Right lung (tissue), 5 donors: Measurements from ENCODE around the gene EP400. TPM values are rescaled to one million over a fixed set of nuclear protein-coding genes. Genes with fewer than 3 reads are reported as not detected.
"Not testable (repeated sequence)": the region's sequence is repeated elsewhere in the genome, so short reads cannot be mapped to it uniquely, and the experiment has no call there.

Source experiments
- DNase-seq, 2 donors: peaks; one replicate each; pipeline ENCODE4 v3.0.0-alpha.2; 2013
- polyA plus RNA-seq, 5 donors: library from polyadenylated mRNA; unstranded; fragments of 120-200 nt; gene quantifications; one replicate each; pipeline versions ENCODE4 v1.2.1 to v1.2.3, GENCODE V29; 2013; ENCODE audit warnings: inconsistent platforms in 1 of 5, low replicate concordance in 1 of 5; ENCODE audit not compliant: insufficient read length in 5 of 5, insufficient read depth in 1 of 5

Gene EP400
- polyA plus RNA-seq, 5 donors: 34.5 to 41.0 (median 38.9) TPM

- no peak for DNase-seq
Observed at GRCh38 chr12:132045751-132046150, 96.0 kb downstream of the EP400 start.

- no peak for DNase-seq
Observed at GRCh38 chr12:132046561-132046960, 96.8 kb downstream of the EP400 start.

GRCh38 chr12:132047630-132048029, 97.9 kb downstream of the EP400 start:
- DNase-seq: not testable (repeated sequence)

DNA sequence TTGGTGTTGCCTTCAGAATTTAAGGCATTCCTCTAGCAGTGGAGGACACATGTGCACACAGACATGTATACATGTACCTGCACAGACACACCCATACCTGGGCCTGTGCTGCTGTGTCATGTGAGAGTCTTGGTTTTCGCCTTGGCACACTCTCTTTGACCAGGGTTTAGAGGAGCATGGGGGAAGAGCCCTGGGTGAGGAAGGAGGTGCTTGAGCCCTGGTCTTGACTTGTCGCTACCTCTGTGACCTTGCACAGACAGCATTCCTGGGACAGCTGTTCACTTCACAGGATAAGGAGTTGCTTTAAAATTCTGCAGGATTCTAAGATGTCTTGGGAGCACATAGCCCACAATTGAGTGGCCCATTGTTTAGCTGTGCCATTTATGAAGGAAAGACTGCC, 99.7 kb downstream of the EP400 start:
- DNase-seq: no peak

DNA sequence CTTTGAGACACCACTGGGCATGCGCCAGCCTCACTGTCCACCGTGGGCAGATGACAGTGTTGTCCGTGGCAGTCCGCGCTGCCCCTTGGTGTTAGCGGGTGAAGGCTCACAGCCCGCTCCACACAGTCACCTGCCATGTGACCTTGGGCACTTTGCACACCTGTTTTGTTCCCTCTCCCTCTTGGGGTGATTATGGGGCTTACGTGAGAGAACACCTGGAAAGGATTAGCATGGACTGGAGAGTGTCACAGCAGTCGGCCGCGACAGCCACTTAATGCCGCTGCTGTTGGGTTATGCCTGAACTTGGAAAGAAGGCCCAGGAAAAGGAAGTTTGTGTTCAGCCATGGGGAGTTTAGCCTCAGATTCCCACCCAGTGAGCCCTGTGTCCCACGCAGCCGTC, 100.1 kb downstream of the EP400 start:
- no peak for DNase-seq

- DNase-seq: not testable (repeated sequence)
Observed at GRCh38 chr12:132051718-132052117, 102.0 kb downstream of the EP400 start.

GRCh38 chr12:132052196-132052932, 102.6 kb downstream of the EP400 start:
- DNase-seq: no peak

DNA sequence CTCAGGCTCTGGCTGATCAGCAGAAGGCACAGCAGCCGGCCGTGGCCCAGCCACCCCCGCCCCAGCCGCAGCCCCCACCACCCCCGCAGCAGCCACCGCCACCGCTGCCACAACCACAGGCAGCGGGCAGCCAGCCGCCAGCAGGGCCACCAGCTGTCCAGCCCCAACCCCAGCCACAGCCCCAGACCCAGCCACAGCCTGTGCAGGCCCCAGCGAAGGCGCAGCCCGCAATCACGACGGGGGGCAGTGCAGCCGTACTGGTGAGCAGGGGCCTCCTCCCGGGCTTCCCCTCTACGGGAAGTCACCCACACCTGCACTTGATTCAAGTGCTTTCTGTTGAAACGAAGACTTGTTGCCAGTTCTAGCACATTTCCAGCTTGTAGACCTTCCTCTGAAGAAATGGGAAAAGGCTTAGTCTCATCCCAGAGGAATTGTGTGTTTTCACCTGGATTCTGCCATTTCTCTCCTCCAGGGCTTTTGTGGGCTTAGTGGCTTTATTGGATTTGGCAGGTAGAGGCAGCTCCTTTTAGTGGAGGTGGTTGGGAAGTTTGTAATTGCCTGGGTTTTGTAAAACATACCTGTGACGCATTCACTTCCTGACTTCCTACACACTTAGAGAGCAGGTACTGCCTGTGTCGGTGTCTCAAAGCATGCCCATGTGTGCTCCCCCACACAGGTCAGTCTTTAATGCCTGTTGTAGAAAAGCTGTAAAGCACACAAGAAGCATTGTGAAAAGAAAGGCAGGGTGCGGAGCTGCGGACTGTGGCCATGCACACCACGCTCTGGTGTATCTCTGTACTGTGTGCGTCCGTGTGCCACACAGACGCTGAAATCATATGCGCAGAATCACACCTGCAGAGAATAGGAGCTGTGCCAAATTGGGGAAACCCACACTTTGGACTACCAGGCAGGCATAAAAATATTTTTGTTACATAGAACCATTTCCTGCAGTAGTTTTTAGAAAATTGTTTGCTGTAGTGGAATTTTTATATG, 103.9 kb downstream of the EP400 start:
- DNase-seq: no peak

- no peak for DNase-seq
Observed at GRCh38 chr12:132054983-132055382, 105.2 kb downstream of the EP400 start.

GRCh38 chr12:132055535-132056096, 105.9 kb downstream of the EP400 start:
- no peak for DNase-seq

DNA sequence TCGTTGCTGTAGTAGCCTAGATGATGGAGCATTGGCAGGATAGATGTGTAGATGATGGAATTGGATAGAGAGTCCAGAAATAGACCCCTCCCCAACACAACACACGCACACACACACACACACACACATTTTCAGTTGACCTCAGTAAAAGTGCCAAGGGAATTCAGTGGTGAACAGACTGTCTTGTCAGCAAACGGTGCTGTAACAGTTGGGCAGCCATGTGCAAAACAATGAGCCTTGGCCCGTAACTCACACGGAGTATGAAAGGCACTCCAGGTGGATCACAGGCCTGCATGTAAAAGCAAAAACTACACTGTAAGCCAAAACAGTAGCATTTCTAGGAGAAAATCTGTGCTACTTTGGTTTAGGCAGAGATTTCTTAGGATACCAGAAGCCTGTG, 106.6 kb downstream of the EP400 start:
- DNase-seq: no peak

GRCh38 chr12:132056951-132057350, 107.2 kb downstream of the EP400 start:
- DNase-seq: no peak

- no peak for DNase-seq
Observed at GRCh38 chr12:132057691-132058090, 107.9 kb downstream of the EP400 start.

GRCh38 chr12:132061197-132061596, 111.5 kb downstream of the EP400 start:
- DNase-seq: no peak

DNA sequence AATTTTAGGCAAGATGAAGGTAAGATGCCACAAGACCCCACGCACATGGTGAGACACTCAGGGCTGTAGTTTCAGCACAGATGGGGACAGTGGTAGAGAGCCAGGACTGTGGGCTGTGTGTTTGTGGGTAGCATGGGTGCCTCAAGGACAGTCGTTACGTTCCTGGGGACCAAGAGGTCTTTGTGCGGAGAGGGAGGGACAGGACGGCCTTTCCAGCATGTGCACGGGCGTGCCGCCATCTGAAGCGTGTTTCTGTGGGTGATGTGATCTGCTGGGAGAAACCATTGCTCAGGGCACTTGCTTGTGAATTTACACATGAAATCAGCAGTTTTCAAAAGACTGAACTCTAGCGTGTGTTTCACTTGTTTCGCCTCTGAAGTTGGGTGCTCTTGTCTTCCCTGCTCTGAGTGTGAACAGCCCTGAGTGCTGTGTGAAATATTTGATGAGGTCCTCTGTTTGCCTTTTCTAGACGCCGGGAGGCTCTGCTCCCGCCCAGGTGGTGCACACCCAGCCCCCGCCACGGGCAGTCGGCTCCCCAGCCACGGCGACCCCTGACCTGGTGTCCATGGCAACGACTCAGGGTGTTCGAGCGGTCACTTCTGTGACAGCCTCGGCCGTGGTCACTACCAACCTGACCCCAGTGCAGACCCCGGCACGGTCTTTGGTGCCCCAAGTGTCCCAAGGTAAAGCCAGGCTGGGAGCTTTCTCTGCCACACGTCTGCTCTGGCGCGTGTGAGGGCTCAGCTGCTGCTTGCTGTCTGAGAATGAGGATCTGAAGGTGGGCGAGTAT, 112.1 kb downstream of the EP400 start:
- no peak for DNase-seq

DNA sequence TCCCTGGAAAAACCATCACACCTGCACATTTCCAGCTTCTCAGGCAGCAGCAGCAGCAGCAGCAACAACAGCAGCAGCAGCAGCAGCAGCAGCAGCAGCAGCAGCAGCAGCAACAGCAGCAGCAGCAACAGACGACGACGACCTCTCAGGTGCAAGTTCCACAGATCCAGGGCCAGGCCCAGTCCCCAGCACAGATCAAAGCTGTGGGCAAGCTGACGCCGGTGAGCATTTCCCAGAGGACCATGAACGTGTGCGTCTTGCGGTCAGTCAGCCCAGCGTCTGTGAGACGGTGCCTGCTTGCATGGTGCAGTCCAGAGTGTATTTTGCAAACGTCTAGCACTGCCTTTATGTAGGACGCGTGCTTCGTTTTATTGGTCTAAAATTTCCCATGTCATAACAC, 112.7 kb downstream of the EP400 start:
- DNase-seq: no peak

DNA sequence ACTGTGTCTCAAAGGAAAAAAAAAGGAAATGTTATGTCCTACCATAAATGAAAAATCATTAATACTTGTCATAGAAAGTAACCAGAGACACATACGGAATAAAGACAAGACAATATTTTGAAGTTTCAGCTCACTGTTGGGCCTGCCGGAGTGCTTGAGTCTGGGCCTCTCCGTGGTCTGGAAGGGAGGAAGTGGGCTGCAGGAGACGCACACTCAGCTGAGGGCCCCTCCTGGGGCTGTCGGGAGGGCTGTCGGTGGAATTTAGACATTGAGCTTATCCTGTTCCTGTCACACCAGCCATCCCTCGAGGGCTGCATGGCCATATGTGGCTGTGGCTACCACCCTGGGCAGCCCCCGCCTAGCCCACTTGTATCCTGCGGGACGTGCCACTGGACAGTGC, 113.7 kb downstream of the EP400 start:
- DNase-seq: no peak

GRCh38 chr12:132064631-132065030, 114.9 kb downstream of the EP400 start:
- DNase-seq: no peak

- DNase-seq: no peak
Observed at GRCh38 chr12:132065203-132065602, 115.5 kb downstream of the EP400 start.

DNA sequence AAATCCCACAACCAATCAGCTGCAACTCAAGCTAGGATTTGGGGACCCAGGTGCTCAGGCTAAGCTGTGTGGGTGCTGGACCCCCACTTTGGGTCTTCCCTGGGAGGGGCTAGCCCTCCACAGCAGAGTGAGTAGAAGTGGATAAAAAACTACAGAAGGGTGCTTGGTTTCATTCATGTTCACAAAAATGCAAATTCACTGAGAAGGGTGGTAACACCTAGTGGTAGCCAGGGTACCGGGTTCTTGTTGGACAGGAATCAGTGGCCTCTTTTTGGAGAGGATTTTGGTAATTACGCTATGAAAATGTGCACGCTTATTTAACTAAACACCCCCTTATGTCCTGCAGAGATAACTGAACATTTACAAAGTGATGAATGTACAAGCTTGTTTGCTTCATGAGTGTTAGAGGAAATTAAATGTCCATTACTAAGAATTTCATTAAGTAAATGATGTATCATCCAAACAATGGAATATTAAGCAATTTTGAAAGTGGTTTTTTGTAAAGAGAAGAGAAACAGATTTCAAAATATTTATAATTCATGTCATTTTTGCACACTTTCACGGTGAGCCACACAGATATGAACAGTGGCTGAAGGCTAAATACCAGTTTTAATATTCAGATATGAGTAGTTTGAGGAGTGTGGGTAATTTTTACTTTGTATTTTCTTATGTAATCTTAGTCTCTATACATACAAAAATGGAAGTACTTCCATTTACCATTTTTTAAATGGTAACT, 116.0 kb downstream of the EP400 start:
- DNase-seq: no peak

DNA sequence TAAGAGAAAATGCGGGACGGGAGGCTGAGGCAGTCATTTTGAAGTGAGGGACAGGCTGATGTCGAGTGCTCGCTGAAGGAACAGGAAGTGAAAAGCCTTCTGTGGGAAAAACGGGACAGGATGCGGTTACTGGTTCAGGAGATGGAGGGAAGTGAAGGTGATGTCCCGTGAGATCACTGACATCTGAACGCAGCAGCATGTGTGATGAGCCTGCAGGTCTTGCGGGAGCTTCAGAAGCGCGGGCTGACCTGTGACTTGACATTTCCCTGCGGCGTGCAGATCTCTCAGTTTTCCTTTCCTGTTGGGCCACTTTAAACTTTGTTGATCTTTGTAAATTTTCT, 116.6 kb downstream of the EP400 start:
- no peak for DNase-seq
